ENCODE results near the gene PROCA1. TPM values are rescaled to one million over a fixed set of nuclear protein-coding genes. Genes with fewer than 3 reads are reported as not detected.

PROCA1 gene
- total and polyA plus RNA-seq, 2 of the 13 experiments (the other 11 are each of a cell fraction or from before 2014, with no cell fraction given): 0.73 to 1.5 TPM

DNA sequence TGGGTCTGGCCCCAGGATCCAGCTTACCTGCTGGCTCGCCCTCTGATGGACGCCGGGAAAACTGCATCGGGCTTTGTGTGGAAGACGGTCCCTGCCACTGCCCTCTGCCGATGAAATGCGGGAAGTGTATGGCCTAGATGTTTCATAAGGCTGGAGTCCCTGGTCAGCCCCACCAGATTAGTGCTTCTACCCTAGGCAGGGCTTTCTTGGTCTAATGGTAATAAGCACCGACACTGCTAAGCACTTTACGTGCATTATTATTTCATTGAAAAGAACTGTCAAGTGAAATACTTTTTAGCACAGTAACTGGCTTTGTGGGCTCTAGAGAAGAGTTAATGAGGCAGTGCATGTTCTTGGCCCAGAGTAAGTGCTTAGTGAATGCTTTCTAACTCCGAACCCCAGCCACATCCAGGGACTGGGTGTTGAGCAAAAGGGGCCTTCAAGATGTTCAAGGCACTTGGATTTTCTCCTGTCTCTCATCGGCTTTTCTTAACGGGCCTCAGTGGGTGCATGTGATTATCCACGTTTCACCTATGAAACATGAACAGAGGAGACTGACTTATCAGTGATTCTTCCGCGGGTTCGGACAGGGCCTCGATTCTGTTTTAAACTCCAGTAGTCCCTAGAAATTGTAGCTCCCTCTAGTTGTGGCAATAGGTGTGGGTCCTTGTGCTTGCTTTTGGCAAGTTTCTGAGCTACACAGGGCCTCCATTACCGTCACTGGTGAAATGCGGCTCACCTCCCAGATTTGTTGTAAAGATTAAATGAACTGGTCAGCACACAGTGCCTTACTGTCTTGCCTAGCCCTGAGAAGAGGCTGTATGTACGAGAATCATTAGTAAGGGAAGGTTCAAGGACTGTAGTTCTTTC is 38.7 kb upstream of the PROCA1 start (continued):
- TF ChIP-seq, protein P1, sequence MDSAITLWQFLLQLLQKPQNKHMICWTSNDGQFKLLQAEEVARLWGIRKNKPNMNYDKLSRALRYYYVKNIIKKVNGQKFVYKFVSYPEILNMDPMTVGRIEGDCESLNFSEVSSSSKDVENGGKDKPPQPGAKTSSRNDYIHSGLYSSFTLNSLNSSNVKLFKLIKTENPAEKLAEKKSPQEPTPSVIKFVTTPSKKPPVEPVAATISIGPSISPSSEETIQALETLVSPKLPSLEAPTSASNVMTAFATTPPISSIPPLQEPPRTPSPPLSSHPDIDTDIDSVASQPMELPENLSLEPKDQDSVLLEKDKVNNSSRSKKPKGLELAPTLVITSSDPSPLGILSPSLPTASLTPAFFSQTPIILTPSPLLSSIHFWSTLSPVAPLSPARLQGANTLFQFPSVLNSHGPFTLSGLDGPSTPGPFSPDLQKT (CRISPR knock-in tag; IDR thresholded peaks at IDR 0.05; ENCODE audit: borderline replicate concordance): no peak
- no peak for TF ChIP-seq SAFB2 (CRISPR knock-in tag; IDR thresholded peaks at IDR 0.05; ENCODE audit: borderline replicate concordance, low read depth)
- no peak for TF ChIP-seq TEF (CRISPR knock-in tag; IDR thresholded peaks at IDR 0.05)
- TF ChIP-seq RARA (CRISPR knock-in tag; IDR thresholded peaks at IDR 0.05): peak; percentile 39; the same call in 1 of the 2 replicates
- no peak for TF ChIP-seq ZNF510 (CRISPR knock-in tag; IDR thresholded peaks at IDR 0.05; ENCODE audit: low read depth)
- TF ChIP-seq RFX5 (IDR thresholded peaks at IDR 0.05; ENCODE audit: low read depth, low read length): no peak
- TF ChIP-seq PBX2 (CRISPR knock-in tag; IDR thresholded peaks at IDR 0.05): no peak
- TF ChIP-seq RFX1 (IDR thresholded peaks at IDR 0.05): no peak
- TF ChIP-seq SETDB1 (CRISPR knock-in tag; IDR thresholded peaks at IDR 0.05; ENCODE audit: borderline replicate concordance): no peak
- TF ChIP-seq SALL2 (CRISPR knock-in tag; IDR thresholded peaks at IDR 0.05): 0 out of 2 replicates have a peak, but pooled peaks have one; percentile 41
- TF ChIP-seq ZNF747 (CRISPR knock-in tag; IDR thresholded peaks at IDR 0.05; ENCODE audit: borderline replicate concordance): no peak
- TF ChIP-seq ARNT2 (CRISPR knock-in tag; IDR thresholded peaks at IDR 0.05; ENCODE audit: low read depth): no peak
- no peak for TF ChIP-seq ZEB1 (IDR thresholded peaks at IDR 0.05; ENCODE audit: insufficient replicate concordance, low read depth)
- TF ChIP-seq SKI (IDR thresholded peaks at IDR 0.05; ENCODE audit: partially characterized antibody): no peak
- no peak for TF ChIP-seq ZNF670 (CRISPR knock-in tag; IDR thresholded peaks at IDR 0.05; ENCODE audit: borderline replicate concordance)
- TF ChIP-seq, protein P2, sequence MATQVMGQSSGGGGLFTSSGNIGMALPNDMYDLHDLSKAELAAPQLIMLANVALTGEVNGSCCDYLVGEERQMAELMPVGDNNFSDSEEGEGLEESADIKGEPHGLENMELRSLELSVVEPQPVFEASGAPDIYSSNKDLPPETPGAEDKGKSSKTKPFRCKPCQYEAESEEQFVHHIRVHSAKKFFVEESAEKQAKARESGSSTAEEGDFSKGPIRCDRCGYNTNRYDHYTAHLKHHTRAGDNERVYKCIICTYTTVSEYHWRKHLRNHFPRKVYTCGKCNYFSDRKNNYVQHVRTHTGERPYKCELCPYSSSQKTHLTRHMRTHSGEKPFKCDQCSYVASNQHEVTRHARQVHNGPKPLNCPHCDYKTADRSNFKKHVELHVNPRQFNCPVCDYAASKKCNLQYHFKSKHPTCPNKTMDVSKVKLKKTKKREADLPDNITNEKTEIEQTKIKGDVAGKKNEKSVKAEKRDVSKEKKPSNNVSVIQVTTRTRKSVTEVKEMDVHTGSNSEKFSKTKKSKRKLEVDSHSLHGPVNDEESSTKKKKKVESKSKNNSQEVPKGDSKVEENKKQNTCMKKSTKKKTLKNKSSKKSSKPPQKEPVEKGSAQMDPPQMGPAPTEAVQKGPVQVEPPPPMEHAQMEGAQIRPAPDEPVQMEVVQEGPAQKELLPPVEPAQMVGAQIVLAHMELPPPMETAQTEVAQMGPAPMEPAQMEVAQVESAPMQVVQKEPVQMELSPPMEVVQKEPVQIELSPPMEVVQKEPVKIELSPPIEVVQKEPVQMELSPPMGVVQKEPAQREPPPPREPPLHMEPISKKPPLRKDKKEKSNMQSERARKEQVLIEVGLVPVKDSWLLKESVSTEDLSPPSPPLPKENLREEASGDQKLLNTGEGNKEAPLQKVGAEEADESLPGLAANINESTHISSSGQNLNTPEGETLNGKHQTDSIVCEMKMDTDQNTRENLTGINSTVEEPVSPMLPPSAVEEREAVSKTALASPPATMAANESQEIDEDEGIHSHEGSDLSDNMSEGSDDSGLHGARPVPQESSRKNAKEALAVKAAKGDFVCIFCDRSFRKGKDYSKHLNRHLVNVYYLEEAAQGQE (IDR thresholded peaks at IDR 0.05; ENCODE audit: borderline replicate concordance in 1 of 2, low read depth in 1 of 2, low read length in 2 of 2): no peak
- TF ChIP-seq SPEN (CRISPR knock-in tag; IDR thresholded peaks at IDR 0.05; ENCODE audit: low read depth): no peak

Data from HepG2 (cell line).